H1 (cell line): ENCODE measurements around the gene CHRM4. TPM values are rescaled to one million over a fixed set of nuclear protein-coding genes. Genes with fewer than 3 reads are reported as not detected.

ENCODE experiments used
- CEBPB ChIP-seq: IDR thresholded peaks from 2 replicates; pipeline ENCODE4 v1.6.1; 2012; ENCODE audit warnings: low read depth, low read length
- CHD2 ChIP-seq: IDR thresholded peaks from 2 replicates; pipeline ENCODE4 v1.6.1; 2012; ENCODE audit warnings: low read length, improper control_type of control experiment
- CHD7 ChIP-seq: fragments of 300-600 bp; sonication (generic); IDR thresholded peaks from 2 replicates; pipeline ENCODE4 v1.7.1; 2012; ENCODE audit warnings: low read length, moderate library complexity, mild to moderate bottlenecking, inconsistent platforms; ENCODE audit not compliant: insufficient replicate concordance
- CTCF ChIP-seq, 3 experiments: IDR thresholded peaks; 1 replicate in 2 of 3; 2 replicates in 1 of 3; pipeline versions ENCODE4 v1.5.1 to v1.6.1; 2011; ENCODE audit warnings: low read length in 3 of 3, mild to moderate bottlenecking in 3 of 3, inconsistent platforms in 2 of 3, low read depth in 1 of 3, moderate library complexity in 1 of 3; ENCODE audit not compliant: insufficient read depth in 1 of 3; ENCODE audit errors: control extremely low read depth in 1 of 3
- HDAC6 ChIP-seq: IDR thresholded peaks from one replicate; pipeline ENCODE4 v1.7.1; 2012; ENCODE audit warnings: low read depth, mild to moderate bottlenecking, inconsistent platforms, low read length, moderate library complexity
- SIN3A ChIP-seq, 2 experiments: IDR thresholded peaks in 1 of 2; conservative IDR thresholded peaks in 1 of 2; 2 replicates each; pipeline ENCODE4 v1.6.1; 2011 to 2012; ENCODE audit warnings: low read length in 2 of 2, improper control_type of control experiment in 1 of 2, low read depth in 1 of 2, mild to moderate bottlenecking in 1 of 2
- TAF7 ChIP-seq: optimal IDR thresholded peaks from 2 replicates; pipeline ENCODE3; 2011; ENCODE audit warnings: low read depth, mild to moderate bottlenecking, inconsistent platforms, low read length, moderate library complexity, borderline replicate concordance
- TBP ChIP-seq: IDR thresholded peaks from 2 replicates; pipeline ENCODE4 v1.6.1; 2011; ENCODE audit warnings: low read depth, low read length, improper control_type of control experiment
- polyA plus RNA-seq, 7 experiments: library from polyadenylated mRNA; depleted of rRNA in 3 of 7; stranded (reverse) in 5 of 7; unstranded in 2 of 7; fragments of >200 nt in 5 of 7; fragments of 200-250 nt in 2 of 7; gene quantifications; 1 replicate in 5 of 7; 2 replicates in 1 of 7; 4 replicates in 1 of 7; pipeline versions ENCODE4 v1.2.1 to v1.2.3, GENCODE V29; 2011 to 2013; ENCODE audit warnings: missing spikeins in 2 of 7, mixed read lengths in 2 of 7
- total RNA-seq: library from RNA; stranded (reverse); fragmentation: NEBNext Ultra II Directional; extraction: Animal tissue kit (Norgen Biotek cat#: 25700); gene quantifications from 2 replicates; pipeline ENCODE4 v1.2.1, GENCODE V29; 2021

CHRM4 gene
- total and polyA plus RNA-seq, 2 of the 8 experiments (the other 6 are each of a cell fraction or from before 2014, with no cell fraction given) = 1.1 to 1.3 TPM

- TF ChIP-seq CEBPB (no peak), CTCF (IDR thresholded peaks at IDR 0.05; ENCODE audit: control extremely low read depth in 1 of 3, insufficient read depth in 1 of 3, low read depth in 1 of 3, low read length in 3 of 3) (peak in 2 of 3 experiments; percentile 85 to 99; a peak in 3 of 4 replicates), HDAC6 (no peak), SIN3A (conservative IDR thresholded peaks at IDR 0.05 in 1 of 2, IDR thresholded peaks at IDR 0.05 in 1 of 2; ENCODE audit: low read depth in 1 of 2, low read length in 2 of 2) (no peak), CHD7 (no peak), TBP (no peak), TAF7 (no peak), CHD2 (no peak)
These were observed 22.0 kb downstream of the CHRM4 start (continued) for GRCh38 chr11:46369458-46370152.
